Neutrophil (primary cell): ENCODE data around the gene PAX8.

Source experiments
- H3K27ac ChIP-seq: fragments of 200-600 bp; sonication (generic); 2 replicates; pipeline ENCODE4 v1.5.1; 2016; ENCODE audit warnings: mild to moderate bottlenecking, moderate library complexity
- H3K27me3 ChIP-seq: fragments of 200-600 bp; sonication (generic); 2 replicates; pipeline ENCODE4 v1.6.0; 2016; ENCODE audit warnings: mild to moderate bottlenecking
- H3K36me3 ChIP-seq: fragments of 200-600 bp; sonication (generic); 2 replicates; pipeline ENCODE4 v1.5.1; 2017
- H3K4me1 ChIP-seq, 2 experiments: fragments of 200-600 bp in 1 of 2; sonication (generic) in 1 of 2; 1 replicate in 1 of 2; 2 replicates in 1 of 2; pipeline versions ENCODE4 v1.5.1 to v1.6.1; 2013 to 2016; ENCODE audit warnings: low read depth in 1 of 2, low read length in 1 of 2, mild to moderate bottlenecking in 1 of 2, moderate library complexity in 1 of 2; ENCODE audit not compliant: control insufficient read depth in 1 of 2, insufficient read depth in 1 of 2
- H3K4me3 ChIP-seq, 2 experiments: fragments of 200-600 bp in 1 of 2; sonication (generic) in 1 of 2; 1 replicate in 1 of 2; 2 replicates in 1 of 2; pipeline ENCODE4 v1.5.1; 2013 to 2016; ENCODE audit warnings: low read depth in 1 of 2, low read length in 1 of 2, mild to moderate bottlenecking in 1 of 2, moderate library complexity in 1 of 2
- H3K9me3 ChIP-seq: fragments of 200-600 bp; sonication (generic); 2 replicates; pipeline ENCODE4 v1.5.1; 2016
- CTCF ChIP-seq: fragments of 200-600 bp; sonication (generic); IDR thresholded peaks from 2 replicates; pipeline ENCODE4 v1.5.1; 2016; ENCODE audit warnings: antibody characterized with exemption

The PAX8 gene

GRCh38 chr2:113284476-113284875 lies 5.8 kb upstream of the PAX8 start:
- TF ChIP-seq CTCF = no peak
- H3K27ac ChIP-seq = no peak overlapping the region

GRCh38 chr2:113283704-113284284 lies 5.1 kb upstream of the PAX8 start:
- Histone ChIP-seq H3K9me3 (no peaks in the 10 kb centered on the region), H3K27ac (no peak overlapping the region), H3K4me3 (no peak overlapping the region), H3K36me3 (no peaks in the 10 kb centered on the region), H3K27me3 (peaks cover 23% of the 10 kb centered on the region), H3K4me1 (peaks cover 0 to 5% of the 10 kb centered on the region in 2 experiments)
- TF ChIP-seq CTCF = no peak

More at GRCh38 chr2:113284476-113284875, 5.8 kb upstream of the PAX8 start:
- H3K36me3 ChIP-seq = no peaks in the 10 kb centered on the region
- H3K4me3 ChIP-seq = no peak overlapping the region
- peaks cover 0 to 5% of the 10 kb centered on the region in 2 experiments for H3K4me1 ChIP-seq
- H3K9me3 ChIP-seq = no peaks in the 10 kb centered on the region
- H3K27me3 ChIP-seq = peaks cover 16% of the 10 kb centered on the region

- Histone ChIP-seq H3K4me1 (peaks cover 0 to 5% of the 10 kb centered on the region in 2 experiments), H3K36me3 (no peaks in the 10 kb centered on the region), H3K27ac (no peak overlapping the region), H3K27me3 (peaks cover 31% of the 10 kb centered on the region), H3K4me3 (no peak overlapping the region), H3K9me3 (no peaks in the 10 kb centered on the region)
- TF ChIP-seq CTCF = no peak
Observed at GRCh38 chr2:113282747-113283533, 4.2 kb upstream of the PAX8 start.

- no peak for TF ChIP-seq CTCF
- H3K9me3 ChIP-seq = no peaks in the 10 kb centered on the region
- no peak overlapping the region for H3K27ac ChIP-seq
- peaks cover 40% of the 10 kb centered on the region for H3K27me3 ChIP-seq
- no peak overlapping the region for H3K4me3 ChIP-seq
- H3K36me3 ChIP-seq = no peaks in the 10 kb centered on the region
- peaks cover 5 to 6% of the 10 kb centered on the region in 2 experiments for H3K4me1 ChIP-seq
Observed at GRCh38 chr2:113281910-113282746, 3.4 kb upstream of the PAX8 start.

- H3K27ac ChIP-seq = no peak overlapping the region
- H3K27me3 ChIP-seq = peaks cover 79% of the 10 kb centered on the region
- H3K36me3 ChIP-seq = no peaks in the 10 kb centered on the region
- peaks cover 5 to 7% of the 10 kb centered on the region in 2 experiments for H3K4me1 ChIP-seq
- H3K9me3 ChIP-seq = no peaks in the 10 kb centered on the region
- no peak for TF ChIP-seq CTCF
- no peak overlapping the region for H3K4me3 ChIP-seq
Observed at GRCh38 chr2:113278073-113278741, 514 bp downstream of the PAX8 start.
